NCI-H226 (cell line): ENCODE results near the gene STRA6.

Experiments
- DNase-seq: peaks from one replicate; pipeline ENCODE4 v3.0.0-alpha.2; 2015

The STRA6 gene

DNA sequence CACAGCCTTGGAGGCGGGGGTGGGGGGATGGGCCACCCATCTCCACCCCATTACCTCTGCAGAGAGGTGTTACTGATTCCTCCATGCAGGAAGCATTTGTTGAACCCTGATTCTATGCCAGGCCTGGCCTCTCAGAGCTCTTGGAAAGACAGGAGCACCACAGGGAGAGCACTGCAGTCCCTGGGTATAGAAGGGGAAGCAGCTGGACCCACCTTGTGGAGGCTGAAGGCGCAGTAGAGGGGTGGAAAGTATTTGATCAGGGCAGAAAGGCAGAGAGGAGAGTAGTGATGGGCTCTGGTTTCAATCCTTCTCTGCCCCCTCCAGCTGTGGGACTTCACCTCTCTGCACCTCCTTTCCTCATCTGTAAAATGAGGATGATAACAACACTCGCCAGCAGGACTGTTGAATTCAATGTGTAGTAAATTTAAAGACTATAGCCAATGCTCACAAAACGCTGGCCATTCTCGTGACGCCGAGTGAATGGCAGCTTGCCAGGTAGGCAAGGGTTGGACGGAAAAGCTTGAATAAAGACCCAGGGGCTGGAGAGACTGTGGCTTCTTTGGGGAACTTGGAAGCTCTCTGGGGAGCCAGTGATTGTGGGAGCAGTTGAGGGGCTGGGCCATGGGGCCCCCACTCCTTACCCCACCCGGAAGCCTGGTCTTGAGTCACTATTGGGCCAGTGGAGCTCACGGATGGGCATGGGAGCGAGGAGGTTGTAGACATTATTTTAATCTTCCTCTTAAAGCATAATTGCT lies 25.6 kb upstream of the STRA6 start:
- DNase-seq: no peak

DNA sequence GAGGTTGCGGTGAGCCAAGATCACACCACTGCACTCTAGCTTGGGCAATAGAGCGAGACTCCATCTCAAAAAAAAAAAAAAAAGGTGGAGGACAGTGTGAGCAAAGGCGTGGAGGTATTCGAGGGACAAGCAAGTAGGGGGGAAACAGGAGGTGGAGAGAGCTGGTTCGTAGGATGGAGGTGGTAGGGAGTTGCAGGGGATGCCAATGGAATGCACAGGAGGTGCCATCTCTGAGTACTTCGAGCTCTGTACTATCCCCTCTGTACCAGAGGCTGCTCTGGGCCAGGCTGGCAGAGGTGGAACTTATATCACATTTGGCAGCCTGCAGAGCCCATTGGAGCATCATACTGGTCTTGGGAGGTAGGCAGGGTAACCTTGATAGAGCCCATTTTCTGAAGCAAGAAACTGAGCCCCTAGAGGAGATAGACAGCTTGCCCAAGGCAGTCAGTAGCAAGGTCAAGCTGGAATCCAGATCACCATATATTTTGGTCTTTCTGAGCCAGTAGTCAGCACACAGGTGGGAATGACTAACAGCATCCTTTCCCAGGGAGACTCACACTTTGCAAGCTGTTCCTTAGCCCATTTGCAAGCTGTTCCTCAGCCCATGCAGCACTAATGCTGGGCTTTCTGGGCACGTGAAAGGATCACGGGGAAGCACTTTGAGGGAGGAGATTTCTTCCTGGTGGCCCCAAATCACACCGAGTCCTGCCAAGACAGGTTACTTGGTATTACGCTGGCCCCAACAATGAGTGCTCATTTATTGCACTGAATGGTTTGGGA lies 24.4 kb upstream of the STRA6 start:
- DNase-seq: no peak

DNA sequence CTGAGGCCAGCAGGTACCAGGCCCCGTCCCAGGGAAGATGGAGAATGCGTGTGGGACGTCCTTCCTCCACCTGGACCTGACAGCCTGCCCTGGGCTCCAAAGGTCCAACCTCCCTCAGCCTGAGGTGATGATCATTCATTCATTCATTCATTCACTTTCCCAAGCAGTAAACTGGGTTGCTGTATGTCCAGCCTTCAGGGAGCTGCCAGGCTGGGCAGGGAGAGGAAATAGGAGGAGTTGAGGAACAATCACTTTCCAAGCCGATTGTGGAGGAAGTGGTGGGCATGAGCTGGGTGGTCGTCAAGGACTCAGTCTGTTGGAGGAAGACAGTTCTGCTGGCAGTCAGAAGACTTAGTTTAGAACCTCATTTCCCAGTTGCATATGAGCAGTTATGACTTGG lies 23.3 kb upstream of the STRA6 start:
- DNase-seq: no peak

DNA sequence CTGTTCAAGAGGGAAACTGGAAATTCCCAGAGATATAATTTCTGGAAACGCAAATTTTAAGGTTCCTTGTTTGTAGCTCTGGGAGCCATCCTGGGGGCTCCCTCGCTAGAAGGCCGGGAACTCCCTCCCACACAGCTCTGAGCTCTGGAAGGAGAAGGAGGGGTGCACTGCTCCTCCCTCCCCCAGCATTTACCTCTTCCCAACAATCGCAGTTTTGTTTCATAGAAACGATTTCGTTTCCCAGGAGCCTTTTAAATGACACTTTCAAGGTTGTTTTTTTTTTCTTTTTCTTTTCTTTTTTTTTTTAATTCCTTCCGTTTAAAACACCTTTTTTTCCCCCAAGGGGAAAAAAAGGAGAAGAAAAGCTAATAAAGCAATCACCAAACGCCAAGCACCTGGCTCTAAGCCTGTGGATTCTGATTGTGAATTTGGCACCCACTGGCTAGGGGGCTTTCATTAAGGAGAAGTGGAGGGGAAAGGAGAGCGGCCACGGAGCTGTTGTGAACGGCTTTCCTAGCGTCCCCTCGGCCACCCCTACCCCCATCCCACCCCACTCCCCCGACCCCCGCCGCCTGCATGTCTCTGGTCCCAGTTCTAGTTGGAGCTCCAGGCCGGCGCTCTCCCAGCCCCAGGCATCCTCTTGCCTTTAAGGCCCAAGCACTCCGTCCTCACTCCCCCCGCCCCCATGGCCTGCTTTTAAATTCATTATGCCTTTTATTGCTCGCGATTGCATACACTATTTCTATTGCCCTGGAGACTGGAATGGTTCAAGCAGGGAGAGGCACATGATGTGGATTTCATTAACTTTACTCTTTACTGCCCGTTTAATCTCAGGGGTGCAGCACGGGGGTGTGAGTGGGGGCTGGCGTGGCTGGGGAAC lies 19.9 kb upstream of the STRA6 start:
- no peak for DNase-seq

DNA sequence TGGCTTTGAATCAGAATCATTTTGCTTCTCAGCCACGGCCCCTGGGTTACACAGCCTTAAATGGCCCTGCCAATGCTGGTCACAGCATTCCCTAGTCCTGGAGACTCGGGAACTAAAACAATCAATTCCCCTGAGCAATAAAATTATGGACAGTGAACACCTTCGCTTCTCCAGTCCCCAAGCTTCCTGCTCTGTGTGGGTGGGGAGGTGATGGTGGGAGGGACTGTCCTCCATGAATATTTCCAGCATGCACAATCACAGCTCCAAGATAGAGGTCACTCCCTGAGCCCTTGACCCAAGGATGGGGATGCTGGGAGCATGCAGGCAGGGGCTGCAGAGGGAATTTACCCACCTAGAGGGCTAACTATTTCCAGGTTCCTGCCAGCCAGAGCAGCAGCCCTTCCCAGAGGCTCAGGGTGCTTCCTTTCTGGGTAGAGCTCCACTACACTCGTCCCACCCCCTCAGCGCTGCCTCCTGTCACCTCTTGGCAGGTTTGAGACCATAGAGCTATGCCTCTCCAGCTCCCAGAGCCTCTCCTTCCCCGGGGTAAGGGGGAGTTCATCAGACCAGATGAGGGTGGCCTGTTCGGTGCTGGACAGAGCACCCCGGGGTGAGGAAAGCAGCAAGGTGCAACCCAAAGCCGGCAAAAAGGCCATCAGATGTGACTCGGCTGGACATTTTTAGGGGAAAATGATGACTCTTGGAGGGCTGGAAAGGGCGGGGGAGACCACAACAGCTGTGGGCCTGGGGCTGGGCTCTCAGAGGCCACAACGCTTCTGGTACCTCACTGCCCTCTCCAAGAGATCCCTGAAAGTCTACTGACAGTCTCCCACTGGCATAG lies 19.0 kb upstream of the STRA6 start:
- no peak for DNase-seq

DNA sequence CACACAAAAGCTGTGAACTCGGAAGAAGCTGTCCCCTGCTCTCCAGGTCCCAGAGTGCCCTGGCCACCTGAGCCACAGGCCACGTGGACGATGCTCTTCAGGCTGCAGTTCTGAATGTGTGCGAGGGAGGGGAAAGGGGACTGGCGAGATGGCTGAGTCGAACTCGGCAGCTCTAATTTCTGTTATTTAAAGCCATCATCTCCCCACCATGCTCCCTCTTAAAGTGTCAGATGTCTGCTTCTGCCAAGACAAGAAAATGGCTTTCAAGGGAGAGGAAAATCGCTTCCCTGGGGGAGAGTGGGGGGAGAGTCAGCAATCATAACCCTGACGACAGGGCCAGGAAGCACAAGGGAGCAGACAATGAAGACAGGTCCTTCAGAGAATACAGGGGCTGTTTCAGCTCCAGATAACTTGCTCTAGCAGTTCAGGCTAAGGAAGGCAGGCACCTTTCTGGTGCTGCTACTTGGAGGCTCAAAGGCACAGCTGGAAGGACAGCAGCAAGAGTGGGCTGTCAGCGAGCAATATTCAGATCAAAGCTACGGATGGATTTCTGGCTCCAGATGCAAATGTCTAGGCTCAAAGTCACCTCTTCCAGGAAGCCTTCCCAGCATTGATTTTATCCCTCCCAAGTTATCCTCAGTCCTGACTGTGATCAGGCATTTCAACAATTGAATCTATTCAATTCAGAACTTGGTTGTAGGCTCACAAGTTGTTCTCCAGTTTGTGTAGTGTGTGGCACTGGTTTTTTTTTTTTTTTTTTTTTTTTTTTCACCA lies 18.1 kb upstream of the STRA6 start:
- DNase-seq: no peak

DNA sequence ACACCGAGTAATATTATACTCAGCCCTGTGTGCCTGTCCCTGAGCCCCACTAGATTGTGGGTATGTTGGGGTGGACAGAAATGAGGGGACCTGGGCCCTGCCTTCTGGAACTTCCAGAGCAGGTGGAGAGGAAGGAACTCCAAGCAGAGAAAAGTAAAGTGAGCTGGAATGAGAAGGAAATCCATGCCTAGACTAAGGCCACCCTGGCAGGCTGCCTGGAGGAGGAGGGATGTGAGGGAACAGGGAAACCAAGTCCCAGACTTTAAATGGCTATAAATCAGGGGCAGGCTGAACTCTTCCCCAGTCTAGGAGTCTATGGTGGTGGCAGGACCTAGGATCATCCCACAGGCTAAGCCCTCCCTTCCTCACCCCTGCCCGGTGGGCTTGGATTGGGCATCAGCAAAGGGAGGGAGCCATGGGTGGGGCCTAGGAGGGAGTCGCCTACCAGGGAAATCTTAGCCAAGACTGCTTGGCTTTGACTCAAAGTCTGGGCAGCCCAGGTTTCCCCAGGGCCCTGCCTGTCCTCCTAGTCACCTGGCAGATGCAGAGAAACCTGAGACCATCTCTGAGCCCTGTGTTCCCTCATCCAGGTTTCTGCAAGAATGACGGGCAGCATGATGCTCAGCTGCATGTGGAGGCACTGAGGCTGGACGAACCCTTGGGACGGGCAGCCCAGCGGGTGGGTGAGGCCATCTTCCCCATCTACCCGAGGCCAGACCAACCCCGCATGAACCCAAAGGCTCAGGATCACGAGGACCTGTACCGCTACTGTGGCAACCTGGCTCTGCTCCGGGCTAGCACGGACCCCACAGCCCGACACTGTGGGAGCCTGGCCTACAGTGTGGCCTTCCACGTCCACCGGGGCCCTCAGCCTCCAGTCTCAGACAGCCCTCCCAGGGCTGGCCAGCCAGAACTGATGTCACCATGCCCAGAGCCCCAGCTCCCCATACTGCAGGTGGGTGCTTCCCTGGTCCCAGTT lies 15.6 kb upstream of the STRA6 start:
- no peak for DNase-seq

DNA sequence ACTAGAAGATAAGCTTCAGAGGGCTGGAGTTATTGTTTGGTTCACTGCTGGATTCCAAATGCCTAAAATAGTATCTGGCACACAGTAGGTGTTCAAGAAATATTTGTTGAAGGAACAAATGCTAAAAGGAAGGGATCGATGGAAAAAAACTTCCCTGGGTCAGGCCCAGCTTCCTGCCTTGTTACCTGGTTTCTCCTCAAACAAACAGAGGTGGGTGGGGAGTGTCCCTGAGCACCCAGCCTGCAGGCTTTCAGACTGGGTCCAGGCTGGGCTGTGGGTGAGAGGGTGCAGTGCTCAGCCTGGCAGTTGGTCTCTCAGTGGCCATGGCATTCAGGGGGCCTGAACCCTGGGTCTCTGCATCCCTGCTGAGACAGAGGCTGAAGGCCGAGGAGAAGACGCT lies 14.4 kb upstream of the STRA6 start:
- no peak for DNase-seq

DNA sequence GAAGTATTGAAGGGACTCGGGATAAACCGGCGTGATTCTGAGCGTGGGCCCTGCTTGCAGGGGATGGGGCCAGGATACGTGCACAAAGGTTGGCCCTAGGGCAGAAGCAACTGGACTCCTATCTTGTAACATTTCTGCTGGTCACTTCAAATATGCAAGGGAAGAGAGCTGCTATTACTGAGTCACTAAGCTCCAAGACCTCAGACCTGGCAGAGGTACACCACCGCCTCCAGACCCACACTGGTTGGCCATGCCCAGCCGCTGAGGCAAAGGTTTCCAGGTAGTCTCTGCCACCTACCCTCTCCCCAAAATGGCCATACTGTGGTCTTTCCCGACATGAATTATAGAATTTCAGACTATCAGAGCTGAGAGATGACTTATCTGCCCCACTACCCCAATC lies 13.4 kb upstream of the STRA6 start:
- peak; percentile 39 for DNase-seq

DNA sequence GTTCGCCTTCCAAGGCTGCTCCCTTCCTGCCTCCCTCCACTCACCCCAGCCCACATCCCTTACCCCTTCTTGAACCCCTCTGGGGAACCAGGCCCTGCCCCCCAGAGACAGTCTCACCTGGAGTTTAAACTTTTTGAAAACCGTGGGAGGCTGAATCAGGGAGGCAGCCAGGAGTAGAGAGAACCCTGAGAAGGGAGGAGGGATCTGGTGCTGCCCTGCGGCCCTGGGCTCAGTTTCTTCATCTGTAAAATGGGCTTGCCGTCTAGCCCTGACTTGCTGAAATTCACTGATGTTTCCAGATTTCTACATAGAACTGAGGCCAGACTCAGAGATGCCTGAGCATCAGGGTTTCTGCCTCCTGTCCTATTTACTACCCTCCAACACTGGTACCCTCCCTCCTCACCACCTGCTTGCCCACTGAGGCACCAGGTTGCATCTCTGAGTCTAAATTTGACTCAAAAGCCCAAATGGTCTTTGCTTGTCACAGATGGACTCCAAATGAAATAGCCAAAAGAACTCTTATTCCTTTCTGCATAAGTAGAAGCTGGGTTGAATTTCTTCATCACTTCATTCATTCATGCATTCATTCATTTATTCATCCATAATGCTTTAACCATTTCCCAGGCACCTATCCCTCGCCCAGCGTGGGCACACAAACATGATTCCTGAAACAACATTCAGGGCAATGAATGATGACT lies 11.9 kb upstream of the STRA6 start:
- DNase-seq: no peak

DNA sequence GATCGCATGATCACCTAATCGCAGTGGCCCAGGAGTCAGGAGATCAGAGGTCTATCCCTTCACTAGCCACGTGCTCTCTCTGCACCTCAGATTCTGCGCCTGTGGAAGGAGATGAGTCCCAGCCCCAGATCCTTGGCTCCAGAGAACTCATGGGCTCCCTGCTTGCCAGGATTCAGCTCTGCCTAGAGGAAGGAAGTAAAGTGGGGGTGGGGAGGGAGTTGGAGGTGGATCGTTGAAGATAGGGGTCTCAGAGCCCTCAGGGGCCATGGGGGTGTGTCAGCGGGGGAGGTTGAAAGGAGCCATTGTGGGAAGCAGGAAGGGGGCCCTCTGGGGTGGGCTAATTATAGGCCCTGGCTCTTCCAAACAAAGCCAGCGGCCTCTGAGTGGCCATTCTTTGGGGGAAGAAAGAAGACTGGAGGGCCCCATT lies 11.3 kb upstream of the STRA6 start:
- no peak for DNase-seq

DNA sequence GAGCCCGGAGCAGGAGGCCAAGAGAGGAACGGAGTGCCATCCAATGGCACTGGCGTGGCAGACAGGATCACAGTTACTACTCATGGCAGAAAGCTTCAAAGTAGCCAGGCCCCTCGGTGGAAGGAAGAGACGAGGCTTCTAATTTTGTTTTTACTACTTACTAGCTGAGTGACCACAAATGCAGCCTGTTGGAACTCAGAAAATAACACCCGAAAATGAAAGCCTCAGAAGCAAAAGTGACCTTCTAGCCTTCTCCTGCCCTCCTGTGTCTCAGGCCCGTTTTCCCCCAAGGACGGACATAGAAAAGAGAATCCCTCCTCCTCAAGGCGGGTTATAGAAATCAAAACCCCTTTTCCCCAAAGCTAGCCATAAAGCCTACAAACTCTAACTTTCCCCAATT lies 9.9 kb upstream of the STRA6 start:
- no peak for DNase-seq

DNA sequence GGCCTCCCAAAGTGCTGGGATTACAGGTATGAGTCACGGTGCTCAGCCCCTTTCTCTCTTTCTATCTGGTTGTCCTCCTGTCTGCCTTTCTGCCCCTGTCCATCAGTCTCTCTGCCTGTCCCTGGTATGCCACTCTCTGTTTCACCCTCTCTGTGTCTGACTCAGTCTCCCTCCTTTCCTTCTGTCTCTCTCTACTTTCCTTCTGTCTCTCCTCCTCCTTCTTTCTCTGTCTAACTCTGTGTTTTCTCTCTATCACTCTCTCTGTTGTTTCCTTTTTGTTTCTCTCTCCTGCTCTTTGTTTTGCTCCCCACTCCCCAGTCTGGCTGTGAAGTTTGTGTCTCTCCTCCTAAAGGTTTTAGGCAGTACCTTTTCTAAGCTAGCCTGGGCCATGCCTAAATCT lies 9.1 kb upstream of the STRA6 start:
- no peak for DNase-seq

DNA sequence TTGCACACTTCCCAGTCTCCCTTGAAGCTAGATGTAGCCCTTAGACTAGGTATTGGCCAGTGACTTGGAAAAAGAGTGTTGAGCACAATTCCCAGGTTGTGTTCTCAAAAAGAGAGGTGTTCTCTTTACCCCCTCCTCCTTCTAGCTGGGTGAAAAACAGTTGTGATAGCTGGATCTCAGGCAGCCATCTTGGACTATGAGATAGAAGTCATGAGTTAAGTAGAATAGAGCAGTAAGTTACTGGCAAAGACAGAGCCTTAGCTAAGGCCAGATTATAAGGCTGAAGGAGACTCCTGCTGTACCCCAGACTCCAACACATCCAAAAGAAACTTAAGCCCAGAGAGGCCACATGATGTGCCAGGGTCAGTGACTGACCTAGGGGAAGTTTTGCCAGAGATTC lies 8.1 kb upstream of the STRA6 start:
- no peak for DNase-seq

DNA sequence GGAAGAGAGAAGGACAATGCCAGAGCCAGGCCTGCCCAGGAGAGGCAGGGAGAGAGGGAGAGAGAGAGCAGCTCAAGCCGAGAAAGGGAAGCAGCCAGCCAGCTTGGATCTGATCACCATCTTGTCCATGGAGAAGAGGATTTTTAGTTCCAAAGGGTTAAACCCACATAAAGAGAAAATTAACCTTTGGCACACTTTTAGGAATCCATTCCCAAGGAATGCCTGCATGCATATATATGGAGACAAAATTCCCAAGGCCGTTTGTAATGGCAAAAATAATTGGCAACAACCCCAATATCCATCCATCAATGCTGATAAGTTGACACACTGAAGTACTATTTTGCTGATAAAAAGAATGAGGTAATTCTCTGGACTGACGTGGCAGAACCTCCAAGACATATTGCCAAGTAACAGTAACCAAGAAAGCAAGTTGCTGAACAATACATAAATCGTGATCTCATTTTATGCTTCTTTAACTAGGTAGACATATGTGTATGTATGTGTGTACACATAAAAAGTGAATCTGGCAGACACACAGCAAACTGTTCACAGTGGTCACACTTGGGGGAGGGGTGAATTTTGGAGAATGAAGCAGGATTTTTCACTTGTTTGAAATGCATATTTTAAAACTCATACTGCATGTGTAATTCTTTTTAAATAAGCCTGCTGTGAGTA lies 7.5 kb upstream of the STRA6 start:
- DNase-seq: peak; percentile 99

DNA sequence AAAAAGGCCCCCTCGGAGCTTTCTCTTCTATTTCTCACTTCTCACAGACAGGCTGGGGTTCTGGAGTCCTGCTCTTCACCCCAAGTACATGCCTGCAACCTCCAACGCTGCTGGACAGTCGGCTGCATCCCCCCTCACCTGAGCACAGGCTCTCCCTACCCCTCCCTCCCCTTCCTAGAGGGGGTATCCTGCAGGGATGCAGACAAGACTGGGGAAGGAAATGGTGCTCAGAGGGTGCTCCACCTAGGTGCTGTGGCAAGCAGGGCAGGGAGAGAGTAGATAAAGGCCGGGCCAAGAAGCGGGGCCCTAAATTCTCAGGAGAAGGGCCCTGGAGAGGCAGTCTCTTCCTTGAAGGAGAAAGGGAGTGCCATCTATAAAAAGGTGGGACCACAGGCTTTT lies 7.0 kb upstream of the STRA6 start:
- DNase-seq: no peak

DNA sequence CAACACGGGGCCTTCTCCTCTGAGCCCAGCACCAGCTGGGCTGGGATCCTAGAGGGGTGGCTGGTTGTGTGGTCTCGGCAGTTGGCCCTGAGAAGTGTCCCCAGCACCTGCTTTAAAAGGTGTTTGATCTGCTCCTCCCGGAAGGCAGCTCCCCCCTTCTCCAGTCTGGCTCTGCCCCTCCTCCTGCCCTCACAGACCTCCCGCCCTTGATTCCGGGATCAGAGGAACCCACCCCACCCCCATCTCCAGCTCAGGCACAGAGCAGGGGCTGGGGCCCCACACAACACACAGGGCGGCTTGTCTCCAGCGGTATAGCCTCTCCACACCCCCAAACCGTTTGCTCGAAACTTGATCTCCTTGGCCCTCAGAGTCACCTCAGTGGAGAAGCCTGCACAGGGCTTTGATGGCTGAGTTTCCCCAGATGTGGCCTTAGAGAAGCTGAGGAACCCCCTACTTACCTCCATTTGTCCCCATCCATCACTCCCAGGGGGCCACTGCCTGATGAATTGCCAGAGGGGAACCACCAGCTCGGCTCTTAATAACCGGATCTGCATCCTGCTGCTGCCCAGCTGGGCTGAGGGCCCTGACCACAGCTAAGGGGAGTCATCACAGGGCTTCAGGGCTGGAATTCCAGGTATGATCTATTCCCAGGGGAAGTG lies 6.4 kb upstream of the STRA6 start:
- peak; percentile 98 for DNase-seq

DNA sequence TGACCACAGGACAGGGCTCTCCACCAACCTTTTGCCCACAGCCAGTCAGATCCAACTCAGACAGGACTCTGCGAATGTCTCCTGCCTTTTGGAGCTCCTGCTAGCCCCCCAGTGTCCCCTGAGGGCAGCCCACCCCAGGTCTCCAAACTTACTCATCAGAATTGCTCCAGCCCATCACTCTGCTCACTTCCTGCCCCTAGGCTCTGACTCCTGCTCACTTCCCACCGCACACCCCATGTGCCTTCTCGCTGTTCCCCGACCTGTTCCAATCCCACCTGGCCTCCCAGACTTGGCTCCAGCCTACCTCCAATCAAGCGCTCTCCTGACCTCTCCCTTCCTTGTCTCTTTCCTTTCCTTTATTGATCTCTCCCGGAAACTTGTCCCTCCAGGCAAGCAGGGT lies 5.9 kb upstream of the STRA6 start:
- DNase-seq: no peak
